GM23338 (cell line): ENCODE data around the gene CASS4.

Experiments
- CREB1 ChIP-seq: fragments of 250-450 bp; sonication (Bioruptor Pico); IDR thresholded peaks from 2 replicates; pipeline ENCODE4 v1.5.0; 2020; ENCODE audit warnings: low read depth, mild to moderate bottlenecking, moderate library complexity
- EZH2 ChIP-seq: fragments of 200-600 bp; sonication (generic); IDR thresholded peaks from one replicate; pipeline ENCODE4 v1.8.0; 2017; ENCODE audit warnings: antibody characterized with exemption, mild to moderate bottlenecking, low read depth; ENCODE audit not compliant: unreplicated experiment
- EZH2phosphoT487 ChIP-seq: fragments of 200-600 bp; sonication (generic); IDR thresholded peaks from one replicate; pipeline ENCODE4 v1.8.1; 2018; ENCODE audit warnings: antibody characterized with exemption; ENCODE audit not compliant: unreplicated experiment
- JUNB ChIP-seq: IDR thresholded peaks from one replicate; pipeline ENCODE4 v1.6.1; 2016; ENCODE audit warnings: antibody characterized with exemption; ENCODE audit not compliant: unreplicated experiment
- NANOG ChIP-seq: IDR thresholded peaks from 2 replicates; pipeline ENCODE4 v1.6.1; 2016; ENCODE audit warnings: antibody characterized with exemption, borderline replicate concordance
- POLR2AphosphoS5 ChIP-seq: IDR thresholded peaks from 2 replicates; pipeline ENCODE4 v1.6.1; 2016; ENCODE audit warnings: antibody characterized with exemption, low read depth
- STAT1 ChIP-seq: IDR thresholded peaks from one replicate; pipeline ENCODE4 v1.6.1; 2016; ENCODE audit warnings: antibody characterized with exemption; ENCODE audit not compliant: unreplicated experiment
- ZNF331 ChIP-seq: fragments of 250-450 bp; sonication (Bioruptor Pico); IDR thresholded peaks from 2 replicates; pipeline ENCODE4 v1.5.0; 2020; ENCODE audit warnings: low read depth, mild to moderate bottlenecking, moderate library complexity
- TF ChIP-seq, protein P1 (sequence below), 2 experiments: fragments of 200-600 bp in 1 of 2; sonication (generic) in 1 of 2; conservative IDR thresholded peaks; 2 replicates each; pipeline versions ENCODE4 v1.5.1 to v1.6.1; 2016 to 2017; ENCODE audit warnings: antibody characterized with exemption in 2 of 2, low read depth in 2 of 2, mild to moderate bottlenecking in 2 of 2, moderate library complexity in 1 of 2

DNA sequence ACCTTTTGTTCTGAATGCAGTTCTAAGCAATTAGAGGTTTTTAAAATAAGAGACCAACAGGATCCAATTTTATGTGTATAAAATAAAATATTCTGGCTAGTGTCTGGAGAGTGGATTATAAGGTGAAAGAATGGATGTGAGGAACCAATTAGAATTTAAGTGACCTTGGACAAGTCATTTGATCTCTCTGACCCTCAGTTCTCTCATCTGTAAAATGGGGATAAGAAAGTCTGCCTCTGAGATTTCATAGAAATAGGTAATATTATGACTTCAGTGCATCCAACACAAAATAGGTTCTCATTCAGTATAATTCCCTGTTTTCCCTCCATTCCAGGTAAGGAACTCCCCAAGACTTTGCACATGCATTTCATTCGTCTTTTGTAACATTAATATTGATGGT, 18.9 kb downstream of the CASS4 start:
- TF ChIP-seq POLR2AphosphoS5 (no peak), JUNB (no peak), NANOG (no peak), EZH2phosphoT487 (no peak), EZH2 (no peak), ZNF331 (no peak), CREB1 (CRISPR knock-in tag) (no peak), STAT1 (no peak)
- TF ChIP-seq, protein P1, sequence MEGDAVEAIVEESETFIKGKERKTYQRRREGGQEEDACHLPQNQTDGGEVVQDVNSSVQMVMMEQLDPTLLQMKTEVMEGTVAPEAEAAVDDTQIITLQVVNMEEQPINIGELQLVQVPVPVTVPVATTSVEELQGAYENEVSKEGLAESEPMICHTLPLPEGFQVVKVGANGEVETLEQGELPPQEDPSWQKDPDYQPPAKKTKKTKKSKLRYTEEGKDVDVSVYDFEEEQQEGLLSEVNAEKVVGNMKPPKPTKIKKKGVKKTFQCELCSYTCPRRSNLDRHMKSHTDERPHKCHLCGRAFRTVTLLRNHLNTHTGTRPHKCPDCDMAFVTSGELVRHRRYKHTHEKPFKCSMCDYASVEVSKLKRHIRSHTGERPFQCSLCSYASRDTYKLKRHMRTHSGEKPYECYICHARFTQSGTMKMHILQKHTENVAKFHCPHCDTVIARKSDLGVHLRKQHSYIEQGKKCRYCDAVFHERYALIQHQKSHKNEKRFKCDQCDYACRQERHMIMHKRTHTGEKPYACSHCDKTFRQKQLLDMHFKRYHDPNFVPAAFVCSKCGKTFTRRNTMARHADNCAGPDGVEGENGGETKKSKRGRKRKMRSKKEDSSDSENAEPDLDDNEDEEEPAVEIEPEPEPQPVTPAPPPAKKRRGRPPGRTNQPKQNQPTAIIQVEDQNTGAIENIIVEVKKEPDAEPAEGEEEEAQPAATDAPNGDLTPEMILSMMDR (conservative IDR thresholded peaks at IDR 0.05; ENCODE audit: low read depth in 2 of 2): no peak
